Dedifferentiated amniotic fluid mesenchymal stem cell (primary cell): ENCODE measurements around the gene IZUMO1.
A peak's percentile ranks its signal among the peaks of the same experiment; 100 is the strongest.
"Not testable (repeated sequence)": the region's sequence is repeated elsewhere in the genome, so short reads cannot be mapped to it uniquely, and the experiment has no call there.

Source experiments
- DNase-seq: peaks from one replicate; pipeline ENCODE4 v3.0.0-alpha.2; 2016; ENCODE audit errors: extremely low spot score

IZUMO1 gene

DNA sequence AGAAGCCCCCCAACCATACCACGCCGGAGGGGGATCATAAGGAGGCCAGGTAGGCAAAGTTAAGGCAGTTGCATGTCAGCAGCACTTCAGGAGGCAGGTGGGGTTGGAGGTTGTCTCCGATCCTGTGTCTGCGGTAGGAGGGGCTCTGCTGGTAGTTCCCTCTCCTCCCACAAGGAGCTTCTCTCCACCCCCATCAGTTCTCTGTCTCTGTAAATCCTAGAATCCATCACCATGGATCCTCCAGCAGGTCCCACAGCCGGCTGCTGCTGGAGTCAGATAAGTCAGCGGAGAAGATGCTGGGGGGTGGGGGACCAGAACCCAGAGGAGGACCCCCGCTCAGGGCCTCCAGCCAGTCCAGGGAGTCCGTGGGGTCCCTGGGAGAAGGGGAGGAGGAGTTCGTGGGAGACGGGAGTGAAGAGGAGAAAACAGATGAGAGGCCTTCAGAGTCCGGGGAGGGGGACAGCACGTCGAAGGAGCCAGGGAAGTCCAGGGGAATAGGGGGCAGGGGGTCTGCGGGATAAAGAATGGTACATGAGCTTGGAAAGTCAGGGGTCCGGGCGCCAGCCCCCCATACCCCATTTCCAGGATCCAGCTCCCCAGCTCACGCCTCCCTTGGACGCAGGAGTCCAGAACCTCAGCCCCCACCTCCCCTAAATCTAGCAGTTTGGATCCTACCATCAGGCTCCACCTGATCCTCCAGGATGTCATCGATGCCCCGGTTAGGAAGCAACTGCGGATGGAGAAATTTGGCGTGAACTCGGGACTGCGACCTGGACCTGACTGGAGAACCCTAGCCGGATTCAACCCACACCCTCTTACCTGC, 33.5 kb downstream of the IZUMO1 start:
- no peak for DNase-seq

DNA sequence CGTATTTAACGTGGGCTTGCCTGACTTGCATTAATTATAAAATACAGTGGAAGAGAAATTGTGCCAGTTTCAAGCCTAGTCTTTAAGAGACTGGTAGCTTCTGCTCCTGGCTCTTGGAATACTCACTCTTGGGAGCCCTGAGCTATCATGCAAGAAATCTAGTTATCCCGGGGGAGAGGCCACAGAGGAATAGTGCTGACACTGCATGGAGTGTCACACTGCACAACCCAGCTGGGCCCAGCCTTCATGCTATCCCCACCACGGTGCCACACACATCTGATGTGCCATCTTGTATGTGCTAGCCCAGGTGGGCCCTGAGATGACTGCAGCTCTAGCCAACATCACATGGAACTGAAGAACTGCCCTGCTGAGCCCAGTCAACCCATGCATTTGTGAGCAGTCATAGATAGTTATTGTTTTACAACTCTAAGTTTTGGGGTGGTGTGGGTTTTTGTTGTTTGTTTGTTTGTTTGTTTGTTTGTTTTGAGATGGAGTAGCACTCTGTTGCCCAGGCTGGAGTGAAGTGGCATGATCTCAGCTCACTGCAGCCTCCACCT, 35.5 kb downstream of the IZUMO1 start:
- DNase-seq: no peak

DNA sequence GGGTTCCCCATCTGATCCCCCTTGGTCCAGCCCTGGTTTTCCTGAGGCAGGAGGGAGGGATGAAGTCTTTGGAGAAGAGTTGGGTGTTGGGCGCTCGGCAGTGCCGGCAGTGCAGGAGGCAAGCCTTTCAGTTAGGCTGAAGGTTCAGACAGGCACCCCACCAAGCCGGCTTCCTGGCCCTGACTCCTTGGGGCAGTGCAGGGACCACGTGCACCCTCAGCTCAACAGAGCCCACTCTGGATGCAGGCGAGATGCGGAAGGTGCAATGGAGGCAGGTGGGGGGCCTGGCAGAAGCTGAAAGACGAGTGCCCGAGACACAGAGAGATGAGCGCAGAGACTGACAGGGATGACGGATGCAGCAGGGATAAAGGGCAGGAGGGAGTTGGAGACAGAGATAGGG, 38.2 kb downstream of the IZUMO1 start:
- no peak for DNase-seq

DNA sequence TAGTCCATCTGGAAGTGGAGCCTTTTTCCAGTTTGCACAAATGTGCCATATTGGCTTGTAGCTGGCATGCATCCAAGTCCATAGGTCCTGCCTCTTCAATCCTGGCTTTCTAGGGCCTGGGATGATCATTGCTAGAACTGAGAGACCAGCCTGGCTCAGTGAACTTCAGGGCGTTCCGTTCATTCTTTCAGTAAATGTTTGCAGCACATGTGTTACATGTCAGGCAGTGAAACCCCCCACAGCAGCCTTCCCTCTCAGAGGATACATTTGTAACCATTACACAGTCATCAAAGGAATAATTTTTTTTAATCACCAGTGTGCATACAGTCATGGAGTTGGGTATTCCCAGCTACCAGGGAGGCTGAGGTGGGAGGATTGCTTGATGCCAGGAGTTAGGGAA, 41.3 kb downstream of the IZUMO1 start:
- no peak for DNase-seq

DNA sequence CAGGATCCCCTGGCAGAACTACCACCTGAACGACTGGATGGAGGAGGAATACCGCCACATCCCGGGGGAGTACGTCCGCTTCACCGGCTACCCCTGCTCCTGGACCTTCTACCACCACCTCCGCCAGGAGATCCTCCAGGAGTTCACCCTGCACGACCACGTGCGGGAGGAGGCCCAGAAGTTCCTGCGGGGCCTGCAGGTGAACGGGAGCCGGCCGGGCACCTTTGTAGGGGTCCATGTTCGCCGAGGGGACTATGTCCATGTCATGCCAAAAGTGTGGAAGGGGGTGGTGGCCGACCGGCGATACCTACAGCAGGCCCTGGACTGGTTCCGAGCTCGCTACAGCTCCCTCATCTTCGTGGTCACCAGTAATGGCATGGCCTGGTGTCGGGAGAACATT, 43.4 kb downstream of the IZUMO1 start:
- no peak for DNase-seq

DNA sequence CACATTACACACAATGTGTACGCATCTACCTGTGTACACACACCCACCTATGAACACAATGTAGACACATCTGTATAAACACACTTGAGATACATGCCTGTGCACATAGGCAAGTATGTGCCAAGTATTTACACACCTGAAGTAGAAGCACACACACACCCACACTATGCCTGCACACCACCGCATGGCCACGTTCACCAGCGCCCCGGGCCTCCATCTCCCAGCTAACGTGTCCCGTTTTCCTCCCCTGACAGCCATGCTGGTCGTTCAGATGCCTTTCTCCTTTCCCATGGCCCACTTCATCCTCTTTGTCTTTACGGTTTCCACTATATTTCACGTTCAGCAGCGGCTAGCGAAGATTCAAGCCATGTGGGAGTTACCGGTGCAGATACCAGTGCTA, 44.0 kb downstream of the IZUMO1 start:
- no peak for DNase-seq

DNA sequence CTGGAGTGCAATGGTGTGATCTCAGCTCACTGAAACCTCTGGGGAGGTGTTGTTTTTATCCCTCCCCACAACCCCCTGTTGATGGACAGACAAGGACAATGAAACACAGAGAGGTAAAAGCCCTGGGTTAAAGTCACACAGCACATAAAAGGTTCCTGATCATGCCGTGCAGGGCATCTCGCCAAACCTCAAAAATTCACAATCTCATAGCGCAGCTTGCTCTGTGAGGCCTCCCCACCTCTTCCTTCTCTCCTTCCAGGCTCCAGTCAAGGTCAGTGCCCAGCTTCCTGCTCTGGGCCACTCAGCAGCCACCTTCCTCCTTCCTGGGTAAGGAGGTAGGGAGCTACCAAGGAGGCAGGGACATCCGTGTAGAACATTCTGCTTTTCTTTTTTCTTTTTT, 48.7 kb downstream of the IZUMO1 start:
- DNase-seq: peak; percentile 22

DNA sequence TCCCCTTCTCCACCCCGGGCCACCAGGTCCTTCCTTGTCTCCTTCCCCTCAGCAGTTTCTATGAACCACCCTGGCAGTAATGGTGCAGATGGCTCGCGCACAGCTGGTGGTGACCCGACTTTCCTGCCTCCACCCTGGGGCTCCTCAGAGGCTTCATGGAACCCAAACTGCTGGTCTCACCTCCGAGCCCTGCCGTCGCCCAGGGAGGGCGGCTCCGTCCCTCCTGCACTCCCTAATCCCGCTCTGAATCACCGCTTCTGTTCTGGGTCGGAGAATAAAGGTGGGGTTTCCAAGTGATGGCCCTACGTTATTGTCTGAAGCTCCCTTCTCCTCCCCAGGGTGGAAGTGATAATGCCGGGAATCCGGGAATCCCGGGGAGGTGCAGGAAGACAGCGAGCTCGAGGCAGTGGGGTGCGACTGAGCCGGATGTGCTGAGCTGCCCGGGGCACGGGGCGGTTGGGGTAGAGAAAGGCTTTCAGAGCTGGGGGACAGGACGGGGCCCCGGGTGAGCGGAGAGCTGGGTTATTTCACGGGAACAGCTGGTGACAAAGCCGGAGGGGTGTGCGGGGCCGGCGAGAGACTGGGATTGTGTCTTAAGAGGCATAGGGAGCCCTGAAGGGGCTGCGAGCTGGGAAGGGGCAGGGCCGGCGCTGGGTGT, 50.2 kb downstream of the IZUMO1 start:
- DNase-seq: no peak

DNA sequence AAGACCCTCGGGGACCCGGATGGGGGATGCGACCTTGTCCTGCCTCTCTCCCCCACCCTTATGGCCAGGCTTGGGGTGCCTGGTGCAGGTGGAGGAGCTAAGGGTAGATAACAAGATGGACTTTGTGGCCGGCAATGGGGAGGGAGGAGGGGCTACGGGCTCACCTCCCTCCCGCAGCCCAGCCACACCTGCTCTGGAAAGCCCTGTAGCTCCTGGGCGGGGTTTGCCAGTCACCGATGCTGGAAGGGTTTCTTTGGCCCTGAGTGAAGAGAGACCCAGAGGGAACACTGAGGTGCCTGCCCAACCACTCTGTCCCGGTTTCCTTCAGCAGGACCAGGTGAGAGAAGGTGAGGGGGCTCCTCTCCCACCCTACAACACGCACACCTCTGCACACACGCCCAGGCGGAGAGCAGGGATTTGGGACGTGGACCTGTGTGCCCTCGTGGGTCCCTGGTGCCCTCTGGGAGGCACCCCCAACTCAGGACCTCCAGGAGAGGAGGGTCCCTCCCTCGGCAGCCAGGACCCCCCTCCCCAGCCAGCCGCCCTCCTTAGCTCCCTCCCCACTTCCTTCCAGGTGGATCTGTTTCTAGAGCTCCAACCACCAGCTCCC, 50.9 kb downstream of the IZUMO1 start, which contains the start of gene FUT2:
FUT2 (plus strand) TSS at position 229 of the 610 bp plus-strand sequence. CDS start 6,986 bp downstream, outside the sequence.
- DNase-seq: no peak

DNA sequence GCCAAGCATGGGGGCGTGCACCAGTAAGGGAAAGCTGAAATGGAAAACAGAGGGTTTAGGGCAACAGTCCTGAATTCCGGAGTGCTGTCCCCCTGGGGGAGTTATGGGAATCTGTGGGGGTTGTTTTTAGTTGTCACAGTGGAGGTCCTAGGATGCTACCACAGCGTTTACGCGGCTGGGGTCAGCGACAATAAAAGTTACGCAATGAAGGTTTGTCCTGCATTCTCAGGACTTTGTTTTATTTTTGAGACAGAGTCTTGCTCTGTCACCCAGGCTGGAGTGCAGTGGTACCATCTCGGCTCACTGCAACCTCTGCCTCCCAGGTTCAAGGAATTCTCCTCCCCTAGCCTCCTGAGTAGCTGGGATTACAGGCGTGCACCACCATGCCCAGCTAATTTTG, 53.1 kb downstream of the IZUMO1 start:
- DNase-seq: not testable (repeated sequence)
